ENCODE results near the gene SURF2.

DNA sequence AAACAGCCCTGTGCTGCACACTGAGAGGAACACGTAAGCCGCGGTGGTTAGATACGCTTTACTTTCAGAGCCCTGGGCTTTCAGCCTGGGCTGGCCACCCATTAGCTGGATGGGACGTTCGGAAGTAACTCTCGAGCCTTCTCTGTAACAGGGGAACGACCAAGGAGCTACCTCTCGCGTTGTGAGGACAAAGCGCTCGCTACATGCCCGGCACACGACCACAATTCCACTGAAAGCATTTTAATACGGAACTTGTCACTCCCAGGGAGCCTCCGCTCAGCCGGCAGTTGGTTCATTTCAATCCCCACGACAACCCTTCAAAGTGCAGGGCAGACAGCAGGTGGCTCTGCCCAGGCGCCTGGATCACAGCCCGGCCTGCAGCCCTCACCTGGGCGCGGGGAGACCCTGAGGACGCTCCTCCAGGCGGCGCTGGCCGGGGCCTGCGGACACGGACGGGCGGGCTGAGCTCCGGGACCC is 431 bp upstream of the SURF2 start:
- TF ChIP-seq POLR2AphosphoS5 (IDR thresholded peaks at IDR 0.05; ENCODE audit: borderline replicate concordance, low read depth, low read length) (no peak), EZH2 (IDR thresholded peaks at IDR 0.05) (no peak)
